DMS153 treated with DMSO at 0.1 percent for 48 hours (cell line): ENCODE results near the gene ILK.

ENCODE experiments used
- DNase-seq: peaks from one replicate; lab custom pipeline; 2025; ENCODE audit not compliant: unreplicated experiment; lab: John Stamatoyannopoulos, UW

The ILK gene

DNA sequence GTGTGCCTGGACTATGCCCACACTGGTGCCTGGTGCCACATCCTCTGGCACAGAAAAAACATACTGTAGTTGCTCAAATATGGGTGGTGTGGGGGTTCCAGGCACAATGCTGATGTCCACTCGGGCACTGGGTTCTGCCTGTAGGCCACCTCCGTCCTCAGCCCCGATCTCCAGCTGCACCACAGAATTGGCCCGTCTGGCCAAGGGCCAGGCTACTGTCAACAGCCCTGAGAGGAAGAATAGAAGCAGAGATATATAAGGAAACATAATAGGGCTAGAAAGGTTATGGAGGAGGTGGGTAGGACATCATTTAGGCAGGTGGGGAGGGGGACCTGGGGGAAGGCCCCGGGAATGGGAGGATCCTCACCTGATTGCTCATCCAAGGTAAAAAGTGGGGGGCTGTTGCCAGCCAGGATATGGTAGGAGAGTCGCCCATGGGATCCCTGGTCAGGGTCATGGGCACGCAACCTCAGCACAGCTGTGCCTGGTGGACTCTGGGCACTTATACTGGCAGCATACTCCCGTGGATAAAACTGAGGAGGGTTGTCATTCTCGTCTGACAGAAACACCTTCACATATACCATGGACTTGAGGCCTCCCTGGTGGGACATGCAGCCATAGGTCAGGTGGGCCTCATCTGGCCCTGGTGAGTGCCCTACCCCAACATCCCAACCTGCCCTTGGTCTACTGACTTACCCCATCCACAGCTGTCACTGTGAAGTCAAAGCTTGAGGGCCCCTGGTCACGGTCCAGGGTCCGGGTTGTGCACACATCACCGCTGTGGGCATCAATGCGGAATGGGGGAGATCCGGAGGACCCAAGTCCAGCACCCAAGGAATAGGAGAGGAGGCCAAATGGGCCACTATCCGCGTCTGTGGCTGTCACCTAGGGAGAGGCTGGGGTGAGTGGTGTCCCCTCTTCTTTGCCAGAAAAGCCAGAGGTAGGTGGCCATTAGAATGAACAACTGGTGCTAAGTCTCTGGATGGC, 30.1 kb downstream of the ILK start:
- no peak for DNase-seq

DNA sequence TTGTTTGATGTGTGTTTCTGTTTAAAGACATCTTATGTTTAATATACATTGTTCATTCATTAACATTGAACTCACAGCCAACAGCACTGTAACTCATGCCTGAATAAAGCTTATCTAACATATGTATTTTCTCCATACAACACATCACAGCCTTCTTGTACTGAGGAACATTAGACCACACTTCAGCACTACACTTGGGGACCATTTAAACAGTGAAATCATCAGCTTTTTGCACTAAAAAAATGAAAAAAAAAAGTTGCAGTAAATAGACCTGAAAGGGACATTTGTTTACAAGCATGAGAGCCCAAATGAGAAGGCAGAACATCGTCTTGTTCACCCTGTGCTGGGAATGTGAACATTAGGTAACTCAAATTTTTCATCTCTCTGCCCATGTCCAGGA, 31.0 kb downstream of the ILK start:
- no peak for DNase-seq

DNA sequence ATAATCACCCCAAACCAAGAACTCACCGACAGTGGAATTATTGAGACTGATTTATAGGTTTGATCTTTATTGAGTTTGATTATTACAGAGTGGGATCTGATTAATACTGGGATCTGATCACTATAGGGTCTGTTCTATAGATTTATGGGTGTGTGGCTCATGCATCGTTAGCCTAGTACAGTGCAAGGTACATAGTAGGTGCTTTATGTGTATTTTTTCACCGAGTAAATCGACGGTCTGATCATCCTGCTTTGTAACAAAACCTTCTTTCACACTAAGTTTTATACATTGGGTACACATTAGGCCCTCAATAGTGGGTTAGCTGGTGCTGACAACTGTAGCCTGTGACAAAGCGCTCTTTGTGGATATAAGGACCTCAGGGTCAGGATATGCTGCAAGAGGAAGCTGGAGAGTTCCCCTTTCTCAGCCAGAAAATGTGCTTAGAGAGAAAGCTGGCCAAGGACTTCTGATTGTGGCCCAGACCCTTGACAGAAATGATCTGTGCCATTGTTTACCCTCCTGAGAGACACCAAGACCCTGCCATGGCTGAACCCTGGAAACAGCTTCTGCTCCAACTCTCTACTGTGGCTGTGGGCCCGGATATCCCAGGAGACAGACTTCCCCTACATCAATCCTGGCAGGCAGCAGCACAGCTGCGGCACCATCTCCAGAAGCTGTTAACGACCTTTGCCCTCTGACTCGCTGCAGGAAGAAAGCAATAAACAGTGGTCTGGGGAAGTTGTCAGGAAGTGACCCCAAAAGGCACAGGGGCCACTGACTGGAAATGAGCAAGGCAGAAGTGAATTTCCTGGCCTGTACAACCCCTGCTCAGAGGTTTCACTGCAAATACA, 31.7 kb downstream of the ILK start:
- DNase-seq = no peak

DNA sequence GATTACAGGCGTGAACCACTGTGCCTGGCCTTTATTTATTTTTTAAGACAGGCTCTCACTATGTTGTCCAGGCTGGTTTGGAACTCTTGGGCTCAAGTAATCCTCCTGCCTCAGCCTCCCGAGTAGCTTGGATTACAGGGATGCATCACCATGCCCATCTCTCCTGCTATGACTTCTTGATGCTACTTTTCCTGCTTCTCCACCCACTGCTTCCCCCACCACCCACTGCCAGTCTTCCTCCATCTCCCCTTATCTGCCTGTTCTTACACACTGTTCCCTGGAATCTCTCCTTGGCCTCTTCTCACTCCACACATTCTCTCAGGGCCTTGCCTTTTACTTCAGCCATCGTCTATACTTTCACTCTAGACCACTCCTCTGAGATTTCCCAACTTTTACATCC, 32.9 kb downstream of the ILK start:
- no peak for DNase-seq

DNA sequence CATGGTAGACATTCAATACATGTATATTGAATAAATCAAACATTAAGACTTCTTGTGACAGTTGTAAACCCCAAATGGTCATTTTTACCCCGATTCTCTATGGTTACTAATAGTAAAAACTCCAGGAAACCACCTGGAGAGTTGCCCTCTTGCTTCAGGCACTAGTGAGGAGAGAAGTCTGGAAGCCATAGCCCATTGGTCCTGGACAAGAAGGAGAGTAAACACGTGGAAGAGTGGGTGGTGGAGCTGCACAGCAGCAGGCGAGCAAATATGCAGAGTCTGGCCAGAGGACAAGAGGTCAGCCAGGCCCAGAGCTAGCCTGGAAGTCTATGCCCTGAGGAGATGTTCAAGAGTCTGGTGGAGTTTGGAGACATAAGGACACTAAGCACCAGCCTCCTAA, 34.3 kb downstream of the ILK start:
- DNase-seq = no peak

DNA sequence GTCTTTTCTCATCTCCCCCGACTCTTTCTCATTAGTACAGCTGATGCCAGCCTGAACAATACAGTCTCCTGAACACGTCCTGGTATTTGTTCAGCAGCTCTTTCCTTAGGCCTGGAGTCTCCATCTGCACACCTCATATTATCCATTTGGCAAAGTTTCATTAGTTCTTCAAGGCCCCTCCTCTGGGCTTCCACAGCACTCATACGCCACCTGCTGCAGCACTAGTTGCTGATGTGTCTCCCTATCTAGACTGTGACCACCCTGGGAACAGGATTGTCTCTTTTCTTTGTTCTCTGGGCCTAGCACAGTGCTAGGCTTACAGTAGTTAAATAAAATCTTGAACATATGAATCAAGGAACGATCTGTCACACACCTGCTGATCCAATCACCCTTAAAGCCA, 34.9 kb downstream of the ILK start:
- no peak for DNase-seq

DNA sequence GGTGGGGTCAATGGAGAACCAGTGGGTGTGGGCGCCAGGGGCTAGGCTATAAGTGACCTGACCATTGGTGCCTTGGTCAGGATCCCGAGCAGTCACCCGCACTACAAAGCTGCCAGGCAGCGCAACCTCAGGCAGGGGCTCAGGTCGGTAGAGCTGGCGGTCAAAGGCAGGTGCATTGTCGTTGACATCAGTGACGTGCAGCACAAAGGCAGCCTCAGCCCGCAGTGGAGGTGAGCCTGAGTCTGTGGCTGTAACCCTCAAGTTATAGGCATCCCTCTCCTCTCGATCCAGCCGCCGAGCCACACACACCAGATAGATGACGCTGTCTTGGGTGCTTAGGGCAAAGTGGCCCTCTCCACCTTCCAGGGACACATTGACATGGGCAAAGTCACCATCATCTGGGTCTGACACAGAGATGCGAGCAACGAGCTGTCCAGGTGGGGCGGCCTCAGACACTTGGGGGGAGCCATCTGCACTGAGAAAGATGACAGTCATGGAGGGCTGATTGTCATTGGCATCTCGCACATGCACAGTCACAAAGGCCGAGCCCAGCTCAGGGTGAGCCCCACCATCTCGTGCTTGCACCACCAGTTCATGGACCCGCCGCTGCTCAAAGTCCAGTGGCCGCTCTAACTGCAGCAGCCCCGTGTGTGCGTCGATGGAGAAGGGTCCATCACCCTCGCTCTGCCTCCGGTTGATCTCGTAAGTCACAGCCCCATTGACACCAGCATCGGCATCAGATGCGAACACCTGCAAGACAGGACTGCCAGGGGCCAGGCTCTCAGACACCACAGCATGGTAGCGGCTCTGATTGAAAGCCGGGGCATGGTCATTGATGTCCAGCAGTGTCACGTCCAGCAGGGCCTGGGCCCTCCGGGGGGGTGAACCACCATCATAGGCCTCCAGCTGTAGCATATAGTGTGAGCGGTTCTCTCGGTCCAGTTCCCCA, 36.7 kb downstream of the ILK start:
- no peak for DNase-seq

DNA sequence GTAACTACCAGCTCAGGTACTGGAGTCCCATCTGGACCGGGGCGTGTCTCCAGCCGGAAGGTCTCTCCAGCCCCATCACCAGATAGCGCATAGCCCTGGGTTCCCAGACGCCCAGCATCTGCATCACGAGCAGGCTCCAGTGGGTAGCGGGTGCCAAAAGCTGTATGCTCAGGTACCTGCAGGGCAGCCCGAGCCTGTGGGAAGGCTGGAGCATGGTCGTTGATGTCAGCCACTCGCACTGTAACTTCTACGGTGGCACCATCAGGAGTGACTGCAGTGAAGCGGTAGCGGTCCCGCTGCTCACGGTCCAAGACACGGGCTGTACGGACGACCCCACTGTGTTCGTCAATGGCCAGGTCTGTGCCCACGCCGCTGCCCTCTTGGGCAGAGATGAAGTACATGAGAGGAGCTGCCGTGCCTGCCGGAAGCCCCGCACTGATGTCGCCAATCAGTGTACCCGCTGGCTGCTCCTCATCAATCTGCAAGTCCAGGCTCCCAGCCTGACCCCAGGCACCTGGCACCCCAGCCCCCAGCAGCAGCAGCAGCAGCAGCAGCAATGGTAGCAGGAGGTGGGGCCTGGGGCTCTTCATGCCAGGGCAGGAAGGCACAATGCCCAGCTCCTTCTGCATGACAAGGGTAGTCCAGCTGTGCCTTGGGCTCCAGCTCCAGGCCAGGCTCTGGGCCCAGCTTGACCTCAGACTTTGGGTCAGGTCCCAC, 37.6 kb downstream of the ILK start:
- DNase-seq = no peak

DNA sequence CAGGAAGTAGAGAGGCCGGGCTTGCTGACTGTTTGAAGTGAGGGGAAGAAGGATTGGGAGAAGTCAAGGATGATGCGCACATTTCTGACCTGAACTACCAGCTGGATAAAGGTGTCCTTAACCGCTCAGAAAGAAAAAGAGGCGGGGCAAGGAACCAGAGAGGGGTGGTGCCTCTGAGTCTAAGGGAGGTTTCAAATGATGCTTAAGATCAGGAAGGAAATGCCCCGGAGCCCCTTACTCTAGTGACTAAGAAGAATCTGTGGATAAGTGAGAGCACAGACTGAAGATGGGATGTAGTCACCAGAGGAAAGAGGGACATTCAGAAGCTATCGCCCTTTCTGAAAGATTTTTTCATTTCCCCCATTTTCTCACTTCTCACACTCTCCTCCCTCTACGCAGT, 39.4 kb downstream of the ILK start:
- no peak for DNase-seq

DNA sequence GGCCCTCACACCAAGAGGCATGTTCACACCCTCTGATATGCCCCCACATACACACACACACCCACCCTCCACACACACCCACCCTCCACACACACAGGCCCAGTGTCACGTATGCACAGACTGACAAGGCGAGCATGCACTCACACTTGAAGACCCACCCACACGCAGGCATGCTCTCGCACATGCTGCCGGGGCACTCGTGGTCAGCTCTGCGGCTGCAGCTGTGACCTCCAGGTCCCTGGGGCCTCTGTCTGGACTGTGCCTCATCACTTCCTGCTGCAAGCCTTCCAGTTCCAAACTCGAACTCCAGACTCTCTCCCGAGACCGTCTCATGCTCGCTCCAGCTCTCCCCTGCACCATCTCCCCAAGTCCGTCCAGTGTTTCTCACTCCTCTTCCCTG, 42.5 kb downstream of the ILK start:
- DNase-seq = no peak

DNA sequence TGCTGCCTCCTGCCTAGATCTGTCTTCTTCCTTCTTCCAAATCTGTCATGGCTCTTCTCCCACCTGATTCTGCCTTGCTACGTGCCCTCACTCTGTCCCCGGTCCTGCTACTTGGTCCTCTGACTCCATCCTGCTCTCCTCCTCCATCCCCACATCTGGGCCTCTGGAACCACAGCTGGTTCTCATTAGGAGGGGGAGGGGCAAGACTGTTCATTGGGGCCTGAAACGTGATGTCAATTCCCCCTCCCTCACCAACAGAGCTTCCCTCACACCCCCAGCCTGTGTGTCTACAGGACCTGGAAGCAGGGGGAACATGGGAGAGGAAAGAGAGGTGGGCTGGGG, 43.0 kb downstream of the ILK start:
- no peak for DNase-seq

DNA sequence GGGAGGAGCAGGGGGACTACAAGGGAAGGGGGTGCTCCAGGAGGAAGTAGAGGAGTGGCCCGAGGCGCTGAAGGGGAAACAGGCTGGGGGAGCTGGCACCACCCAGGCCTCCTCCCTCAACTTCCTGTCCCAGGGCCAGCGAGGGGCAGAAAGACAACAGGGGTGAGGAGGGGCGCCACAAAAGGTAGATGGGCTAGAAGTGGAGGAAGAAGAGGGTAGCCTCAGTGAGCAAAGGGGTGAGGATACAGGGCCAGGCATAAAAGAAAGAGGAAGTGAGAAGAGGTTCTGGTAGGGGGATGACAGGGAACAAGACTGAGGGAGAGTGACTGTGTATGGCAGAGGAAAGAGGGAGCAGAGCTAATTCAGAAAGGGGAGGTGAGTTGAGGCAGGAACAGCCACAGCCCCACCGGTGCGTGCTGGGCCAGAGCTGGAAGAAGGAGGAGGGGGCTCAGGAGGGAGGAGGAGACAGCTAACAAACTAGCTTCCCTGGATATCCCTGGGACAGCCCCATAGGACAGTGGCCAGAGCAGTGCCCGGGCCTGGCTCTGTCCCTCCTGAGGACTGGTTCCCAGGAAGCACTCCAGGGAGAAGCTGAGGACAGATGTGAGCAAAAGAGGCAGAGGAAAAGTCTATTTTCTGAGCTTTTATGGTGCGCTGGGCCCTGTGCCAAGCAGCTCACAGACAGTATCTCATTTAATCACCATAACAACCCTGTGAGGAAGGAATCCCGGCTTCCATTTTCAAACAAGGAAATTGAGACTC, 43.5 kb downstream of the ILK start:
- DNase-seq = no peak

DNA sequence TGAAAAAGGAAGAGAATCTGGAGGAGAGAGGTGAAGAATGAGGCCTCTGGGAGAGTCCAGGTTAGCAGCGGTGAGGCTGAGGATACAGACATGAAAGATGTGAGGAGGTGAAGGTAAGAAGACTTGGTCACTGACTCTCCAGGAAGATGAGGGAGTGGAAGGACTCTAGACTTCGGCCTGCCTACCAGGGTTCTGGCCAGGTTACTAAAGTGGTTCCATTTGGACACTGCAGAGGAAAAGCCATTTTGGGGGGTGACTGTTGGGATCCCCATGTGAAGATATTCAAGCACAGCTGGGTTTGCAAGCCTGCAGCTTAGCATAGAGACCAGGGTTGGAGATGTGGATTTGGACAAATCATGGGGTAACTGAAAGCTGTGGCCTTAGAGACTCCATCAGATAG, 44.3 kb downstream of the ILK start:
- no peak for DNase-seq

DNA sequence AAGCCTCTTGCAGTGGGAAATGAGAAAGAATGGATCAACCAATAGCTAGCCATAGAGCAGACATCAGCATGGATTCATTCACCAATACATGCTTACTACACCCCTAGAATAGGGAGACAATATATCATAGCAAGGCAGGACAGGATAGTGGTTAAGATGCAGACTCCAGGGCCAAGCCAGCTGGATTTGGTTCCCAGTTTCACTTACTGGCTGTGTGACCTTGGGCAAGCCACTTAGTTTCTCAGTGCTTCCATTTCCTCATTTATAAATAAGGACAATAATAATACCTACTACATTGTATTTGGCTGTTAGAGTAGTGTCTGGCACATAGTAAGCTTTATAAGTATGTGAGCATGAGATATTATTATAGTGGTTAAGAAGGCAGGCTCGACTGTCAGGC, 44.9 kb downstream of the ILK start:
- no peak for DNase-seq

DNA sequence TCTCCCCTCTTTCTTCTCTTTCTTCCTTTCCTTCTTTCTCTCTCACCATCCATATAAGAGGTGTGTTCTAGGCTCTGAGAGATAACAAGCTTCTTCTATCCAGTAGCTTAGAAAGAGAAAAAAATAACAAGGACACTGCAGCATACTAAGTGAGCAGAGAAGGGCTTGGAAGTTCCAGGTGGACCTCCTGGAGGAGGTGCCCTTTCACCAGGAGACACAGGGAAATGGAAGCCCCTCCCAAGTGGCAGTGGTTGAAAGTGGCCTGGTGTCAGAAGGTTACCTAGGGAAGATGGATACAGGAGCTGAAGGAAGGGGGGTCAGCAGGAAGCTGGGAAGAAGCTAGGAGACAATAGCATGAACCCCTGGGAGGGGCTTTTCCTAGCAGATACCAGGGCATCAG, 46.5 kb downstream of the ILK start:
- DNase-seq = no peak

DNA sequence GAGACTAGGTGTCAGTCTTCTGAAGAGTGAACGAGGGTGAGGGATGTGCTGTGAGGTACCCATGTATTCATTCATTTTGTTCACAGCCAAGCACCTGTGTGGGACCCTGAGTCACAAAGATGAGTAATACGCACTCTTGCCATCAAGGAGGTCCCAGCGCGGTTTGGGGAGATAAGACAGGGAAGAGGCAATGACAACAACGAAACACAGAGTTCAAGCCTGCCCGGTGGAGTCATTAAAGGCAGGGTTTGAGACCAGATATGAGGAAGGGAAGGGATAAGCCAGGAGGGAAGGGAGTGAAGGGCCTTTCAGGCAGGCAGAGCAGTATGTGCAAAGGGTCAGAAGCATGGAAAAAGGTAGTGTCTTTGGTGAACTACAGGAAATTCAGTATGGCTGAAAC, 47.4 kb downstream of the ILK start:
- no peak for DNase-seq

DNA sequence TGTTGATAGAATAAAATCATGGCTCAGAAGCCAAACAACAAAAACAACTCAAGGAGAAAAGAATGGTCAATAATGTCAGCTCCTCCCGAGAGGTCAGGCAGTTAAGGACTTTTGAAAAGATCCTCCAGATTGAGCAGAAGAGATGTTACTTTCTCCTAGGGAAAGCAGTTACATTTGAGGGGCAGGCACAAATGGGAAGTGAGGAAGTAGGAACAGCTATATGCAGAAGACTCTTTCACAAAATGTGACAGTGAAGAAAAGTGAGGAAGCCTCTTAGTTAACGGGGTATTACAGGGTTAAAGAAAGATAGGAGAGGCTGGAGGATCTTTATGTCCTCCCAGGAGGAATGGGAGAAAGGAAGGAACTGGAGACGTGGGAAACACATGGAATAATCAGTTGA, 48.6 kb downstream of the ILK start:
- DNase-seq = no peak

DNA sequence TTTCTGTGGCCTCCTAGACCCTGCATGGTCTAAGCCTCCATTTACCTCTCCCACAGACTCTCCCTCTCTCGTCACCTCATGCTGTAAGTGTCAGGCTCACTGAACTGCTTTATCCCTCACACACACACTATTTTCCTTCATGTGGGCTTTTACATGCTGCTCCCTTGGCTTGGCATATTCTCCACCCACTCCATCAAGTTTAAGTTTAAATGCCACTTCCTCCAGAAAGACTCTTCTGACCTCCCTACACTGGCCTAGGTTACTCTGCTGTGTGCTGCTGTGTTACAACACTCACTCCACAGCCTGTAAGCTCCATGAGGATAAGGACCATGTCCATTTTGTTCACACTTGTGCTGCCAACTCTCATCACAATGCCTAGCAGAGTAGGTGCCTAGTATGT, 49.5 kb downstream of the ILK start:
- no peak for DNase-seq

DNA sequence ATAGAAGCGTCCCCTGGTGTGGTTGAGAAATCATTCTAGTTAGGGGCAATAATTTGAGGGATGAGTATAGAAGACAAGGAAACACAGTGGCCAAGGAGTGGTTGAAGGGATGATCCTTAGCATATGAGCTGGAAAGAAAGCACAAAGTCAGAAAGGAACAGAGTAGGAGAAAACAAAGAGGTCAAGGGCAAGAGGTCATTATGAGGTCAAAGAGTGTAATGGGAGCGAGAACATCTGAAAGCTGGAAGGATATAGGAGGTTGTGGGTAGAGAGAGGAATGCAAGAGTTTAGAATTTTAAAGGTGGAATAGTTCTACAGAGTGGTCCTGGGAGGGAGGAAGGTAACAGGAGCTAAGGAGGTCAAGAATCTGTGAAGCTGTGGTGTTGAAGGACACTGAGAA, 50.1 kb downstream of the ILK start:
- no peak for DNase-seq
